ENCODE results near the gene RS1.

- TF ChIP-seq CTCF (IDR thresholded peaks at IDR 0.05; ENCODE audit: low read length) = no peak
- TF ChIP-seq EZH2 (IDR thresholded peaks at IDR 0.05; ENCODE audit: borderline replicate concordance, low read length) = no peak
Observed at GRCh38 chrX:18643243-18643642, 28.7 kb downstream of the RS1 start.

Data from OCI-LY1 (cell line).